H9 (cell line): ENCODE data around the gene KIAA1671. TPM values are rescaled to one million over a fixed set of nuclear protein-coding genes. Genes with fewer than 3 reads are reported as not detected.
A peak's percentile ranks its signal among the peaks of the same experiment; 100 is the strongest.

Experiments used
- DNase-seq: peaks from one replicate; pipeline ENCODE4 v3.0.0-alpha.2; 2017
- H2AFZ ChIP-seq: one replicate; pipeline ENCODE4 v1.6.1; 2013; ENCODE audit warnings: mild to moderate bottlenecking, low read length, control low read depth, moderate library complexity
- H2AK5ac ChIP-seq: 2 replicates; pipeline ENCODE4 v1.6.1; 2013; ENCODE audit warnings: low read length, control low read depth, mixed read lengths; ENCODE audit not compliant: insufficient read length
- H2BK120ac ChIP-seq: one replicate; pipeline ENCODE4 v1.6.1; 2013; ENCODE audit warnings: low read depth, mild to moderate bottlenecking, low read length, control low read depth, inconsistent platforms; ENCODE audit not compliant: poor library complexity, severe bottlenecking
- H2BK12ac ChIP-seq: 2 replicates; pipeline ENCODE4 v1.6.1; 2013; ENCODE audit warnings: low read length, control low read depth, mixed read lengths, low read depth; ENCODE audit not compliant: insufficient read length
- H2BK15ac ChIP-seq: 2 replicates; pipeline ENCODE4 v1.6.1; 2013; ENCODE audit warnings: low read depth, low read length, control low read depth
- H2BK20ac ChIP-seq: one replicate; pipeline ENCODE4 v1.6.1; 2013; ENCODE audit warnings: low read depth, mild to moderate bottlenecking, low read length, control low read depth, inconsistent platforms; ENCODE audit not compliant: poor library complexity, severe bottlenecking
- H2BK5ac ChIP-seq: 2 replicates; pipeline ENCODE4 v1.6.1; 2013; ENCODE audit warnings: low read length, control low read depth, mixed read lengths; ENCODE audit not compliant: insufficient read length
- H3K14ac ChIP-seq: 2 replicates; pipeline ENCODE4 v1.6.1; 2013; ENCODE audit warnings: low read length, control low read depth; ENCODE audit not compliant: insufficient read depth
- H3K18ac ChIP-seq: 2 replicates; pipeline ENCODE4 v1.6.1; 2013; ENCODE audit warnings: low read depth, mild to moderate bottlenecking, mixed read lengths, low read length, control low read depth; ENCODE audit not compliant: insufficient read length
- H3K23ac ChIP-seq: 2 replicates; pipeline ENCODE4 v1.6.1; 2013; ENCODE audit warnings: low read length, control low read depth, mixed read lengths, low read depth; ENCODE audit not compliant: insufficient read length
- H3K23me2 ChIP-seq: 2 replicates; pipeline ENCODE4 v1.6.1; 2013; ENCODE audit warnings: low read depth, mild to moderate bottlenecking, mixed read lengths, low read length, control low read depth; ENCODE audit not compliant: insufficient read length, poor library complexity, severe bottlenecking
- H3K27ac ChIP-seq: 2 replicates; pipeline ENCODE4 v1.5.1; 2013; ENCODE audit warnings: low read length, control low read depth, mixed read lengths, low read depth; ENCODE audit not compliant: insufficient read length
- H3K27me3 ChIP-seq: 2 replicates; pipeline ENCODE4 v1.6.1; 2013; ENCODE audit warnings: low read length, control low read depth, inconsistent platforms; ENCODE audit not compliant: insufficient read depth
- H3K4ac ChIP-seq: 2 replicates; pipeline ENCODE4 v1.6.1; 2013; ENCODE audit warnings: low read depth, mild to moderate bottlenecking, control low read depth, inconsistent platforms, low read length, moderate library complexity
- H3K4me1 ChIP-seq: 2 replicates; pipeline ENCODE4 v1.6.1; 2013; ENCODE audit warnings: low read length, control low read depth, inconsistent platforms; ENCODE audit not compliant: insufficient read depth
- H3K4me2 ChIP-seq: 2 replicates; pipeline ENCODE4 v1.6.1; 2013; ENCODE audit warnings: low read length, control low read depth, mixed read lengths; ENCODE audit not compliant: insufficient read length, insufficient read depth
- H3K56ac ChIP-seq: 2 replicates; pipeline ENCODE4 v1.6.1; 2013; ENCODE audit warnings: low read depth, mild to moderate bottlenecking, mixed read lengths, low read length, control low read depth; ENCODE audit not compliant: insufficient read length
- H3K79me1 ChIP-seq: 2 replicates; pipeline ENCODE4 v1.6.1; 2013; ENCODE audit warnings: low read depth, mild to moderate bottlenecking, moderate library complexity, low read length, control low read depth, inconsistent platforms; ENCODE audit not compliant: insufficient read depth, poor library complexity, severe bottlenecking
- H3K79me2 ChIP-seq: 2 replicates; pipeline ENCODE4 v1.6.1; 2013; ENCODE audit warnings: low read length, control low read depth, inconsistent platforms; ENCODE audit not compliant: insufficient read depth
- H3K9ac ChIP-seq: 2 replicates; pipeline ENCODE4 v1.6.1; 2013; ENCODE audit warnings: low read length, control low read depth, mixed read lengths; ENCODE audit not compliant: insufficient read length; ENCODE audit errors: extremely low read depth
- H3K9me3 ChIP-seq: one replicate; pipeline ENCODE4 v1.6.1; 2013; ENCODE audit warnings: low read depth, low read length, inconsistent platforms; ENCODE audit not compliant: control insufficient read depth
- H3T11ph ChIP-seq: one replicate; pipeline ENCODE4 v1.6.1; 2013; ENCODE audit warnings: mild to moderate bottlenecking, low read length, control low read depth, inconsistent platforms
- H4K20me1 ChIP-seq: one replicate; pipeline ENCODE4 v1.6.1; 2013; ENCODE audit not compliant: control insufficient read depth, insufficient read length, insufficient read depth
- H4K5ac ChIP-seq: 2 replicates; pipeline ENCODE4 v1.6.1; 2013; ENCODE audit warnings: low read depth, mild to moderate bottlenecking, mixed read lengths, low read length, control low read depth; ENCODE audit not compliant: insufficient read length
- H4K8ac ChIP-seq: replicated peaks from 2 replicates; pipeline ENCODE4 v1.6.1; 2013; ENCODE audit warnings: low read length, control low read depth, mixed read lengths, low read depth; ENCODE audit not compliant: insufficient read length
- H4K91ac ChIP-seq: 2 replicates; pipeline ENCODE4 v1.6.1; 2013; ENCODE audit warnings: low read depth, mild to moderate bottlenecking, moderate library complexity, mixed read lengths, low read length, control low read depth; ENCODE audit not compliant: insufficient read length
- H3K27ac Mint-ChIP-seq, 3 experiments: 2 replicates in 2 of 3; 3 replicates in 1 of 3; pipeline ENCODE4 v1.8.0; 2020 to 2021; ENCODE audit warnings: mixed read lengths in 3 of 3, mild to moderate bottlenecking in 1 of 3, moderate library complexity in 1 of 3
- H3K27me3 Mint-ChIP-seq: 2 replicates; pipeline ENCODE4 v1.8.0; 2021; ENCODE audit warnings: low read depth, mild to moderate bottlenecking, moderate library complexity, mixed read lengths
- H3K36me3 Mint-ChIP-seq, 3 experiments: 2 replicates in 2 of 3; 3 replicates in 1 of 3; pipeline ENCODE4 v1.8.0; 2020 to 2021; ENCODE audit warnings: low read depth in 3 of 3, mixed read lengths in 3 of 3; ENCODE audit not compliant: insufficient read depth in 1 of 3
- H3K4me1 Mint-ChIP-seq, 2 experiments: 2 replicates each; pipeline ENCODE4 v1.8.0; 2020; ENCODE audit warnings: mixed read lengths in 2 of 2
- H3K4me3 Mint-ChIP-seq, 2 experiments: 2 replicates in 1 of 2; 3 replicates in 1 of 2; pipeline ENCODE4 v1.8.0; 2020 to 2021; ENCODE audit warnings: mild to moderate bottlenecking in 2 of 2, mixed read lengths in 2 of 2, moderate library complexity in 1 of 2
- H3K9me3 Mint-ChIP-seq, 2 experiments: 2 replicates in 1 of 2; 3 replicates in 1 of 2; pipeline ENCODE4 v1.8.0; 2020; ENCODE audit warnings: mild to moderate bottlenecking in 2 of 2, mixed read lengths in 2 of 2, moderate library complexity in 1 of 2
- CTCF ChIP-seq: fragments of 200-600 bp; sonication (generic); conservative IDR thresholded peaks from 3 replicates; pipeline ENCODE4 v1.8.0; 2021; ENCODE audit warnings: antibody characterized with exemption, mild to moderate bottlenecking
- WGBS: extraction: QIAGEN DNeasy Blood & Tissue Kit; methylation state at CpG from one replicate; pipeline ENCODE4 v1.1.7; 2013; ENCODE audit warnings: missing lambda C conversion rate, low lambda C conversion rate, mixed read lengths; ENCODE audit not compliant: insufficient read length; ENCODE audit errors: extremely low coverage; 5-methylcytosine and 5-hydroxymethylcytosine counted together
- total RNA-seq: library from RNA; stranded (reverse); gene quantifications from 2 replicates; pipeline ENCODE4 v1.2.1, GENCODE V29; 2021

The KIAA1671 gene
- total RNA-seq, 1 experiment from 2014 or later = 22.6 TPM

DNA sequence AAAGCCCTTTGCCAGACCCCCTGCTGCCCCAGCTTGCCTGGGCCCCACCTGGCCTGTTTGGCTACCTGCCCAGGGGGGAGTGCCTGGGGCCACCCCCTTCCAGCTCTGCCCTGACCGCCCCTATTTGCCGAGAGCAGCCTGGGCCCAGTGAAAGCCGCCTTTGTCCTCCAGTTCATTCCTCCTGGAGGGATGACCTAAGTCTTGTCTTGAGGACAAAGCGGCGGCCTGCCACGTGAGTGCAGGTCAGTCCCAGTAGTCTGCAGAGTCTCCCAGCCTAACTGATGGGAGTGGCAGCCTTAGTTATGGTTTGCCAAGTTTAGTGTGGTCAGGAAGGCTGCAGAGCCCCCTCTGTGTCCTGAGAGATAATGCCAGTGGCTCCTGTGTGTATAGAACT lies 131.3 kb downstream of the KIAA1671 start:
- Histone ChIP-seq H3K18ac (no peak overlapping the region), H3K4me1 (no peaks in the 10 kb centered on the region), H4K20me1 (peaks cover 4% of the 10 kb centered on the region), H4K8ac (no peak overlapping the region), H3K9ac (no peak overlapping the region), H3K27ac (no peak overlapping the region), H2BK20ac (no peak overlapping the region), H3K79me2 (no peaks in the 10 kb centered on the region), H3K4me2 (no peak overlapping the region), H2AFZ (no peak overlapping the region), H3K79me1 (no peaks in the 10 kb centered on the region), H2BK12ac (no peak overlapping the region), H2BK15ac (no peak overlapping the region), H4K5ac (no peak overlapping the region), H3K23ac (no peak overlapping the region), H3K4ac (no peak overlapping the region), H3K27me3 (no peaks in the 10 kb centered on the region), H2BK120ac (no peak overlapping the region), H3K56ac (no peak overlapping the region), H3K14ac (peak overlapping the region; percentile 22; the same call in 1 of the 2 replicates), H4K91ac (no peak overlapping the region), H2BK5ac (no peak overlapping the region), H3K23me2 (no peaks in the 10 kb centered on the region), H2AK5ac (no peak overlapping the region), H3K9me3 (no peaks in the 10 kb centered on the region), H3T11ph (no peak overlapping the region)
- H3K9me3 Mint-ChIP-seq = no peaks in the 10 kb centered on the region
- TF ChIP-seq CTCF = no peak
- H3K27me3 Mint-ChIP-seq = no peaks in the 10 kb centered on the region
- peak overlapping the region in 1 of 3 experiments; percentile 76; a peak in 1 of 7 replicates for H3K27ac Mint-ChIP-seq
- no peak for DNase-seq
- H3K36me3 Mint-ChIP-seq = no peaks in the 10 kb centered on the region
- no CpG with 5 or more reads among the region's 6 CpGs for WGBS
- peaks cover 13 to 18% of the 10 kb centered on the region in 2 experiments for H3K4me1 Mint-ChIP-seq
- H3K4me3 Mint-ChIP-seq = no peak overlapping the region
